Stimulated activated CD4-positive, alpha-beta T cell treated with anti-CD3 and anti-CD28 coated beads, Interleukin-12 subunit alpha, Interleukin-12 subunit beta, amount 100 ng/mL, for 4 hours (primary cell): ENCODE measurements around the gene WDR31.
"Not testable (repeated sequence)": the region's sequence is repeated elsewhere in the genome, so short reads cannot be mapped to it uniquely, and the experiment has no call there.

ENCODE experiments used
- DNase-seq: peaks from one replicate; pipeline ENCODE4 v3.0.0-alpha.2; 2020

WDR31 gene

GRCh38 chr9:113340011-113340699, at the start of gene WDR31:
WDR31 (minus strand) TSS chr9:113340275; CDS start chr9:113332022, 8,253 bp downstream.
- DNase-seq = peak; percentile 80

- DNase-seq = no peak
Measured at GRCh38 chr9:113389451-113389850, 49.4 kb upstream of the WDR31 start.

GRCh38 chr9:113388833-113389232, 48.8 kb upstream of the WDR31 start:
- no peak for DNase-seq

GRCh38 chr9:113387560-113388230, 47.6 kb upstream of the WDR31 start:
- no peak for DNase-seq

GRCh38 chr9:113386571-113387393, 46.7 kb upstream of the WDR31 start:
- no peak for DNase-seq

GRCh38 chr9:113381909-113382411, 41.9 kb upstream of the WDR31 start:
- no peak for DNase-seq

GRCh38 chr9:113381441-113381840, 41.4 kb upstream of the WDR31 start:
- DNase-seq = not testable (repeated sequence)

- DNase-seq = no peak
Measured at GRCh38 chr9:113380869-113381378, 40.8 kb upstream of the WDR31 start.

GRCh38 chr9:113379829-113380210, 39.7 kb upstream of the WDR31 start:
- not testable (repeated sequence) for DNase-seq

- DNase-seq = not testable (repeated sequence)
Measured at GRCh38 chr9:113379094-113379828, 39.2 kb upstream of the WDR31 start.

- peak; percentile 79 for DNase-seq
Measured at GRCh38 chr9:113376634-113377567, 36.8 kb upstream of the WDR31 start, which contains the start of gene HDHD3. HDHD3 (minus strand) TSS chr9:113376986; CDS start chr9:113374354, 2,632 bp downstream.

- DNase-seq = no peak
Measured at GRCh38 chr9:113375057-113376023, 35.3 kb upstream of the WDR31 start.

GRCh38 chr9:113373676-113374392, 33.8 kb upstream of the WDR31 start:
- no peak for DNase-seq

GRCh38 chr9:113373256-113373655, 33.2 kb upstream of the WDR31 start:
- no peak for DNase-seq

GRCh38 chr9:113372059-113372458, 32.0 kb upstream of the WDR31 start:
- no peak for DNase-seq

- no peak for DNase-seq
Measured at GRCh38 chr9:113370806-113371325, 30.8 kb upstream of the WDR31 start.

GRCh38 chr9:113369855-113370140, 29.7 kb upstream of the WDR31 start:
- DNase-seq = no peak

- no peak for DNase-seq
Measured at GRCh38 chr9:113368982-113369854, 29.1 kb upstream of the WDR31 start.
